WTC11 (cell line): Measurements from ENCODE around the gene ITGA1. TPM values are rescaled to one million over a fixed set of nuclear protein-coding genes. Genes with fewer than 3 reads are reported as not detected.

Experiments
- ATAC-seq: fragments of 200-7000 bp; cut with Tn5 transposase; 2 replicates; pipeline ENCODE4 v1.10.0; 2021; ENCODE audit warnings: mild to moderate bottlenecking, moderate library complexity
- CTCF ChIA-PET: fragments of 300-600 bp; sonication (Branson Sonifier 250); formaldehyde crosslinking; loops from one replicate; lab custom pipeline; 2021; ENCODE audit warnings: antibody characterized with exemption; lab: Charles Lee
- POLR2A ChIA-PET: fragments of 350-600 bp; sonication (Branson Sonifier 250); formaldehyde crosslinking; loops from one replicate; lab custom pipeline; 2021; ENCODE audit warnings: antibody characterized with exemption; lab: Charles Lee
- DNase-seq: peaks from one replicate; pipeline ENCODE4 v3.0.0; 2021; ENCODE audit warnings: low spot score
- H3K27ac Mint-ChIP-seq: 2 replicates; pipeline ENCODE4 v1.8.0; 2021; ENCODE audit warnings: mixed read lengths
- H3K27me3 Mint-ChIP-seq: 2 replicates; pipeline ENCODE4 v1.8.0; 2021; ENCODE audit warnings: low read depth, mild to moderate bottlenecking, moderate library complexity, mixed read lengths
- H3K36me3 Mint-ChIP-seq: 2 replicates; pipeline ENCODE4 v1.8.0; 2021; ENCODE audit warnings: mixed read lengths
- H3K4me1 Mint-ChIP-seq: 2 replicates; pipeline ENCODE4 v1.8.0; 2022; ENCODE audit warnings: mixed read lengths
- H3K4me3 Mint-ChIP-seq: 2 replicates; pipeline ENCODE4 v1.8.0; 2021; ENCODE audit warnings: mild to moderate bottlenecking, moderate library complexity, mixed read lengths
- H3K9me3 Mint-ChIP-seq: 2 replicates; pipeline ENCODE4 v1.8.0; 2021; ENCODE audit warnings: mixed read lengths
- CREB1 ChIP-seq: sonication (generic); formaldehyde crosslinking; IDR thresholded peaks from 2 replicates; pipeline ENCODE4 v1.8.0; 2023; ENCODE audit warnings: mild to moderate bottlenecking, missing genetic modification reagents
- CREM ChIP-seq: sonication (generic); formaldehyde crosslinking; IDR thresholded peaks from 2 replicates; pipeline ENCODE4 v1.8.1; 2022; ENCODE audit warnings: mild to moderate bottlenecking, missing genetic modification reagents, moderate library complexity
- ESRRA ChIP-seq: sonication (generic); formaldehyde crosslinking; IDR thresholded peaks from 2 replicates; pipeline ENCODE4 v1.8.1; 2022; ENCODE audit warnings: mild to moderate bottlenecking, missing genetic modification reagents, borderline replicate concordance
- ETV6 ChIP-seq: sonication (generic); formaldehyde crosslinking; IDR thresholded peaks from 2 replicates; pipeline ENCODE4 v1.8.1; 2022; ENCODE audit warnings: mild to moderate bottlenecking, missing genetic modification reagents
- NFE2L1 ChIP-seq: sonication (generic); formaldehyde crosslinking; IDR thresholded peaks from 2 replicates; pipeline ENCODE4 v1.8.1; 2023; ENCODE audit warnings: missing genetic modification reagents
- NR2C2 ChIP-seq: sonication (generic); formaldehyde crosslinking; IDR thresholded peaks from 2 replicates; pipeline ENCODE4 v1.8.0; 2022; ENCODE audit warnings: mild to moderate bottlenecking, missing genetic modification reagents
- SMAD3 ChIP-seq: sonication (generic); formaldehyde crosslinking; IDR thresholded peaks from 2 replicates; pipeline ENCODE4 v1.8.0; 2022; ENCODE audit warnings: missing genetic modification reagents, mild to moderate bottlenecking, borderline replicate concordance
- SP1 ChIP-seq: sonication (generic); formaldehyde crosslinking; conservative IDR thresholded peaks from 2 replicates; pipeline ENCODE4 v1.8.1; 2022; ENCODE audit warnings: missing genetic modification reagents
- TCF7 ChIP-seq: sonication (generic); formaldehyde crosslinking; IDR thresholded peaks from 2 replicates; pipeline ENCODE4 v1.8.0; 2022; ENCODE audit warnings: mild to moderate bottlenecking, low read depth, missing genetic modification reagents, moderate library complexity
- ZNF219 ChIP-seq: sonication (generic); formaldehyde crosslinking; IDR thresholded peaks from 2 replicates; pipeline ENCODE4 v1.8.0; 2023; ENCODE audit warnings: missing genetic modification reagents, mild to moderate bottlenecking, borderline replicate concordance
- ZNF232 ChIP-seq: sonication (generic); formaldehyde crosslinking; IDR thresholded peaks from 2 replicates; pipeline ENCODE4 v1.8.0; 2022; ENCODE audit warnings: mild to moderate bottlenecking, missing genetic modification reagents
- ZNF416 ChIP-seq: fragments of 250-450 bp; sonication (Bioruptor Pico); IDR thresholded peaks from 2 replicates; pipeline ENCODE4 v1.9.0; 2021; ENCODE audit warnings: mild to moderate bottlenecking, inconsistent platforms
- ZSCAN18 ChIP-seq: fragments of 250-450 bp; sonication (Bioruptor Pico); IDR thresholded peaks from 2 replicates; pipeline ENCODE4 v2.1.2; 2022; ENCODE audit warnings: mild to moderate bottlenecking, moderate library complexity
- total RNA-seq: library from RNA; stranded (reverse); gene quantifications from 3 replicates; pipeline ENCODE4 v1.2.3, GENCODE V29; 2021
- TF ChIP-seq, protein P1 (sequence below): fragments of 250-450 bp; sonication (Bioruptor Pico); IDR thresholded peaks from 2 replicates; pipeline ENCODE4 v1.9.0; 2021; ENCODE audit warnings: mild to moderate bottlenecking
- TF ChIP-seq, protein P2 (sequence below): fragments of 250-450 bp; sonication (Bioruptor Pico); IDR thresholded peaks from 2 replicates; pipeline ENCODE4 v1.9.0; 2021; ENCODE audit warnings: mild to moderate bottlenecking
- TF ChIP-seq, protein P3 (sequence below): fragments of 200-600 bp; IDR thresholded peaks from 2 replicates; pipeline ENCODE4 v1.8.0; 2022; ENCODE audit warnings: antibody characterized with exemption
- TF ChIP-seq, protein P4 (sequence below): sonication (generic); formaldehyde crosslinking; IDR thresholded peaks from 2 replicates; pipeline ENCODE4 v1.8.1; 2022; ENCODE audit warnings: mild to moderate bottlenecking, missing genetic modification reagents, moderate library complexity, borderline replicate concordance
- TF ChIP-seq, protein P5 (sequence below): sonication (generic); formaldehyde crosslinking; IDR thresholded peaks from 2 replicates; pipeline ENCODE4 v1.8.0; 2022; ENCODE audit warnings: mild to moderate bottlenecking, missing genetic modification reagents
- TF ChIP-seq, protein P6 (sequence below): sonication (generic); formaldehyde crosslinking; IDR thresholded peaks from 2 replicates; pipeline ENCODE4 v1.8.1; 2023; ENCODE audit warnings: mild to moderate bottlenecking, missing genetic modification reagents
- TF ChIP-seq, protein P7 (sequence below): fragments of 250-450 bp; sonication (Bioruptor Pico); IDR thresholded peaks from 2 replicates; pipeline ENCODE4 v1.9.0; 2021; ENCODE audit warnings: mild to moderate bottlenecking, borderline replicate concordance

The ITGA1 gene
- total RNA-seq, 1 experiment from 2014 or later = 6.5 TPM

DNA sequence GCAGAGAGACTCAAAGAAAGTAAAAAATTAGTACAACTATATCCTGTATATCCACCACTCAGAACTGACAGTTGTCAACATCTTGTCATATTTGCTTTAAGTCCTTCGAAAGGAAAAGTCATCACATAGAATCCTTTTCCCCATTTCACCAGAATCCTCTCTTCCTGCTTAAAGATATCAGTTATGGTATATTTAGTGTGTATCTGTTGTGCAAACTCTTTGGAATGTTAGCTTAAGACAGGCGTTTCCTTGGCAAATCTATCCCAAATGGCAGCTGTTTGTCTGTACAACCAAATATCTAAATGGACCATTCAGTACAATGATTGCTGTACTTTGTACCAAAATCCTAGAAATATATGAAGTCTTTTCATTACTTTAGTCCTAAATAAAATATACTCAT is 98.5 kb downstream of the ITGA1 start (continued):
- TF ChIP-seq ZSCAN18 (no peak), ZNF416 (CRISPR knock-in tag) (no peak), TCF7 (no peak)
- TF ChIP-seq, protein P1, sequence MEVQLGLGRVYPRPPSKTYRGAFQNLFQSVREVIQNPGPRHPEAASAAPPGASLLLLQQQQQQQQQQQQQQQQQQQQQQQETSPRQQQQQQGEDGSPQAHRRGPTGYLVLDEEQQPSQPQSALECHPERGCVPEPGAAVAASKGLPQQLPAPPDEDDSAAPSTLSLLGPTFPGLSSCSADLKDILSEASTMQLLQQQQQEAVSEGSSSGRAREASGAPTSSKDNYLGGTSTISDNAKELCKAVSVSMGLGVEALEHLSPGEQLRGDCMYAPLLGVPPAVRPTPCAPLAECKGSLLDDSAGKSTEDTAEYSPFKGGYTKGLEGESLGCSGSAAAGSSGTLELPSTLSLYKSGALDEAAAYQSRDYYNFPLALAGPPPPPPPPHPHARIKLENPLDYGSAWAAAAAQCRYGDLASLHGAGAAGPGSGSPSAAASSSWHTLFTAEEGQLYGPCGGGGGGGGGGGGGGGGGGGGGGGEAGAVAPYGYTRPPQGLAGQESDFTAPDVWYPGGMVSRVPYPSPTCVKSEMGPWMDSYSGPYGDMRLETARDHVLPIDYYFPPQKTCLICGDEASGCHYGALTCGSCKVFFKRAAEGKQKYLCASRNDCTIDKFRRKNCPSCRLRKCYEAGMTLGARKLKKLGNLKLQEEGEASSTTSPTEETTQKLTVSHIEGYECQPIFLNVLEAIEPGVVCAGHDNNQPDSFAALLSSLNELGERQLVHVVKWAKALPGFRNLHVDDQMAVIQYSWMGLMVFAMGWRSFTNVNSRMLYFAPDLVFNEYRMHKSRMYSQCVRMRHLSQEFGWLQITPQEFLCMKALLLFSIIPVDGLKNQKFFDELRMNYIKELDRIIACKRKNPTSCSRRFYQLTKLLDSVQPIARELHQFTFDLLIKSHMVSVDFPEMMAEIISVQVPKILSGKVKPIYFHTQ = no peak

DNA sequence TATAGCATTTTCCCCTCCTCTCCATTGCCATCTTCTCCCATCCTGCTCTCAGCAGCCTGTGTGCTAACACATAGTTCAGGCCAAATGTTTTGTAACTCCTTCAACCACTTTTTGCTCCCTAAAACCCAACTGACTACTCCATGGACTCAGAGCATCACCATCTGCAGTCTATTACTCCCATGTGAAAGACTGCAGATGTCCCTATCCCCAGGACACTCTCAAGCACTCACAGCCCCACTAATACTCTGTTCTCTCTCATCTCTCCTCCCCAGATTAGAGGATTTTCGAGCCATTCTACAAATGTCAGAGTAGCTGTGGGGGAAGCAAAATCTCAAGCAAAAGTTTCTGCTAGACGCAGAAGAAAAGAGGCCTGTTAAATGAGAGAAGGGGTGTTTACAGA is 99.3 kb downstream of the ITGA1 start:
- Mint-ChIP-seq H3K27ac (no peak overlapping the region), H3K4me1 (no peaks in the 10 kb centered on the region), H3K9me3 (no peaks in the 10 kb centered on the region), H3K4me3 (no peak overlapping the region), H3K27me3 (no peaks in the 10 kb centered on the region), H3K36me3 (no peaks in the 10 kb centered on the region)
- POLR2A ChIA-PET = no interaction called here
- CTCF ChIA-PET = no interaction called here
- no peak for ATAC-seq
- TF ChIP-seq NFE2L1 = no peak
- TF ChIP-seq NR2C2 = no peak
- TF ChIP-seq ETV6 (CRISPR knock-in tag) = no peak
- TF ChIP-seq, protein P2, sequence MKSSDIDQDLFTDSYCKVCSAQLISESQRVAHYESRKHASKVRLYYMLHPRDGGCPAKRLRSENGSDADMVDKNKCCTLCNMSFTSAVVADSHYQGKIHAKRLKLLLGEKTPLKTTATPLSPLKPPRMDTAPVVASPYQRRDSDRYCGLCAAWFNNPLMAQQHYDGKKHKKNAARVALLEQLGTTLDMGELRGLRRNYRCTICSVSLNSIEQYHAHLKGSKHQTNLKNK (CRISPR knock-in tag) = no peak
- no peak for TF ChIP-seq ESRRA (CRISPR knock-in tag)
- TF ChIP-seq, protein P3, sequence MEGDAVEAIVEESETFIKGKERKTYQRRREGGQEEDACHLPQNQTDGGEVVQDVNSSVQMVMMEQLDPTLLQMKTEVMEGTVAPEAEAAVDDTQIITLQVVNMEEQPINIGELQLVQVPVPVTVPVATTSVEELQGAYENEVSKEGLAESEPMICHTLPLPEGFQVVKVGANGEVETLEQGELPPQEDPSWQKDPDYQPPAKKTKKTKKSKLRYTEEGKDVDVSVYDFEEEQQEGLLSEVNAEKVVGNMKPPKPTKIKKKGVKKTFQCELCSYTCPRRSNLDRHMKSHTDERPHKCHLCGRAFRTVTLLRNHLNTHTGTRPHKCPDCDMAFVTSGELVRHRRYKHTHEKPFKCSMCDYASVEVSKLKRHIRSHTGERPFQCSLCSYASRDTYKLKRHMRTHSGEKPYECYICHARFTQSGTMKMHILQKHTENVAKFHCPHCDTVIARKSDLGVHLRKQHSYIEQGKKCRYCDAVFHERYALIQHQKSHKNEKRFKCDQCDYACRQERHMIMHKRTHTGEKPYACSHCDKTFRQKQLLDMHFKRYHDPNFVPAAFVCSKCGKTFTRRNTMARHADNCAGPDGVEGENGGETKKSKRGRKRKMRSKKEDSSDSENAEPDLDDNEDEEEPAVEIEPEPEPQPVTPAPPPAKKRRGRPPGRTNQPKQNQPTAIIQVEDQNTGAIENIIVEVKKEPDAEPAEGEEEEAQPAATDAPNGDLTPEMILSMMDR = no peak
- no peak for TF ChIP-seq SMAD3 (CRISPR knock-in tag)
- TF ChIP-seq, protein P4, sequence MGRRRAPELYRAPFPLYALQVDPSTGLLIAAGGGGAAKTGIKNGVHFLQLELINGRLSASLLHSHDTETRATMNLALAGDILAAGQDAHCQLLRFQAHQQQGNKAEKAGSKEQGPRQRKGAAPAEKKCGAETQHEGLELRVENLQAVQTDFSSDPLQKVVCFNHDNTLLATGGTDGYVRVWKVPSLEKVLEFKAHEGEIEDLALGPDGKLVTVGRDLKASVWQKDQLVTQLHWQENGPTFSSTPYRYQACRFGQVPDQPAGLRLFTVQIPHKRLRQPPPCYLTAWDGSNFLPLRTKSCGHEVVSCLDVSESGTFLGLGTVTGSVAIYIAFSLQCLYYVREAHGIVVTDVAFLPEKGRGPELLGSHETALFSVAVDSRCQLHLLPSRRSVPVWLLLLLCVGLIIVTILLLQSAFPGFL (CRISPR knock-in tag) = no peak
- TF ChIP-seq, protein P5, sequence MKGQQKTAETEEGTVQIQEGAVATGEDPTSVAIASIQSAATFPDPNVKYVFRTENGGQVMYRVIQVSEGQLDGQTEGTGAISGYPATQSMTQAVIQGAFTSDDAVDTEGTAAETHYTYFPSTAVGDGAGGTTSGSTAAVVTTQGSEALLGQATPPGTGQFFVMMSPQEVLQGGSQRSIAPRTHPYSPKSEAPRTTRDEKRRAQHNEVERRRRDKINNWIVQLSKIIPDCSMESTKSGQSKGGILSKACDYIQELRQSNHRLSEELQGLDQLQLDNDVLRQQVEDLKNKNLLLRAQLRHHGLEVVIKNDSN (CRISPR knock-in tag) = no peak
- TF ChIP-seq TCF7 = no peak
- TF ChIP-seq ZNF232 (CRISPR knock-in tag) = no peak
- TF ChIP-seq ZNF416 (CRISPR knock-in tag) = no peak
- TF ChIP-seq CREM = no peak
- no peak for DNase-seq

- Mint-ChIP-seq H3K9me3 (no peaks in the 10 kb centered on the region), H3K27ac (no peak overlapping the region), H3K4me1 (no peaks in the 10 kb centered on the region), H3K27me3 (no peaks in the 10 kb centered on the region), H3K4me3 (no peak overlapping the region), H3K36me3 (no peaks in the 10 kb centered on the region)
- ChIA-PET POLR2A (no interaction called here), CTCF (no interaction called here)
- ATAC-seq (no peak), DNase-seq (no peak)
- TF ChIP-seq CREB1 (CRISPR knock-in tag) = no peak
- TF ChIP-seq ZNF219 (CRISPR knock-in tag) = no peak
- TF ChIP-seq, protein P6, sequence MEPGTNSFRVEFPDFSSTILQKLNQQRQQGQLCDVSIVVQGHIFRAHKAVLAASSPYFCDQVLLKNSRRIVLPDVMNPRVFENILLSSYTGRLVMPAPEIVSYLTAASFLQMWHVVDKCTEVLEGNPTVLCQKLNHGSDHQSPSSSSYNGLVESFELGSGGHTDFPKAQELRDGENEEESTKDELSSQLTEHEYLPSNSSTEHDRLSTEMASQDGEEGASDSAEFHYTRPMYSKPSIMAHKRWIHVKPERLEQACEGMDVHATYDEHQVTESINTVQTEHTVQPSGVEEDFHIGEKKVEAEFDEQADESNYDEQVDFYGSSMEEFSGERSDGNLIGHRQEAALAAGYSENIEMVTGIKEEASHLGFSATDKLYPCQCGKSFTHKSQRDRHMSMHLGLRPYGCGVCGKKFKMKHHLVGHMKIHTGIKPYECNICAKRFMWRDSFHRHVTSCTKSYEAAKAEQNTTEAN (CRISPR knock-in tag) = no peak
- no peak for TF ChIP-seq SP1 (CRISPR knock-in tag)
- TF ChIP-seq, protein P7, sequence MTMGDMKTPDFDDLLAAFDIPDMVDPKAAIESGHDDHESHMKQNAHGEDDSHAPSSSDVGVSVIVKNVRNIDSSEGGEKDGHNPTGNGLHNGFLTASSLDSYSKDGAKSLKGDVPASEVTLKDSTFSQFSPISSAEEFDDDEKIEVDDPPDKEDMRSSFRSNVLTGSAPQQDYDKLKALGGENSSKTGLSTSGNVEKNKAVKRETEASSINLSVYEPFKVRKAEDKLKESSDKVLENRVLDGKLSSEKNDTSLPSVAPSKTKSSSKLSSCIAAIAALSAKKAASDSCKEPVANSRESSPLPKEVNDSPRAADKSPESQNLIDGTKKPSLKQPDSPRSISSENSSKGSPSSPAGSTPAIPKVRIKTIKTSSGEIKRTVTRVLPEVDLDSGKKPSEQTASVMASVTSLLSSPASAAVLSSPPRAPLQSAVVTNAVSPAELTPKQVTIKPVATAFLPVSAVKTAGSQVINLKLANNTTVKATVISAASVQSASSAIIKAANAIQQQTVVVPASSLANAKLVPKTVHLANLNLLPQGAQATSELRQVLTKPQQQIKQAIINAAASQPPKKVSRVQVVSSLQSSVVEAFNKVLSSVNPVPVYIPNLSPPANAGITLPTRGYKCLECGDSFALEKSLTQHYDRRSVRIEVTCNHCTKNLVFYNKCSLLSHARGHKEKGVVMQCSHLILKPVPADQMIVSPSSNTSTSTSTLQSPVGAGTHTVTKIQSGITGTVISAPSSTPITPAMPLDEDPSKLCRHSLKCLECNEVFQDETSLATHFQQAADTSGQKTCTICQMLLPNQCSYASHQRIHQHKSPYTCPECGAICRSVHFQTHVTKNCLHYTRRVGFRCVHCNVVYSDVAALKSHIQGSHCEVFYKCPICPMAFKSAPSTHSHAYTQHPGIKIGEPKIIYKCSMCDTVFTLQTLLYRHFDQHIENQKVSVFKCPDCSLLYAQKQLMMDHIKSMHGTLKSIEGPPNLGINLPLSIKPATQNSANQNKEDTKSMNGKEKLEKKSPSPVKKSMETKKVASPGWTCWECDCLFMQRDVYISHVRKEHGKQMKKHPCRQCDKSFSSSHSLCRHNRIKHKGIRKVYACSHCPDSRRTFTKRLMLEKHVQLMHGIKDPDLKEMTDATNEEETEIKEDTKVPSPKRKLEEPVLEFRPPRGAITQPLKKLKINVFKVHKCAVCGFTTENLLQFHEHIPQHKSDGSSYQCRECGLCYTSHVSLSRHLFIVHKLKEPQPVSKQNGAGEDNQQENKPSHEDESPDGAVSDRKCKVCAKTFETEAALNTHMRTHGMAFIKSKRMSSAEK (CRISPR knock-in tag) = no peak
- TF ChIP-seq CREM = no peak
These were observed 100.6 kb downstream of the ITGA1 start for GRCh38 chr5:52888363-52888762.
